Retinal pigment epithelial cell (primary cell): ENCODE results near the gene AQP4.
A peak's percentile ranks its signal among the peaks of the same experiment; 100 is the strongest.

Experiments used
- DNase-seq: peaks from one replicate; pipeline ENCODE4 v3.0.0-alpha.2; 2010; ENCODE audit warnings: low read depth
- H3K4me3 ChIP-seq: 2 replicates; pipeline ENCODE4 v1.5.1; 2011; ENCODE audit warnings: mild to moderate bottlenecking, low read length, control low read depth, moderate library complexity
- TF ChIP-seq, protein P1 (sequence below): conservative IDR thresholded peaks from 2 replicates; pipeline ENCODE4 v1.5.1; 2011; ENCODE audit warnings: low read depth, low read length, control low read depth, inconsistent platforms

AQP4 gene

GRCh38 chr18:26843760-26844159, 21.7 kb downstream of the AQP4 start:
- TF ChIP-seq, protein P1, sequence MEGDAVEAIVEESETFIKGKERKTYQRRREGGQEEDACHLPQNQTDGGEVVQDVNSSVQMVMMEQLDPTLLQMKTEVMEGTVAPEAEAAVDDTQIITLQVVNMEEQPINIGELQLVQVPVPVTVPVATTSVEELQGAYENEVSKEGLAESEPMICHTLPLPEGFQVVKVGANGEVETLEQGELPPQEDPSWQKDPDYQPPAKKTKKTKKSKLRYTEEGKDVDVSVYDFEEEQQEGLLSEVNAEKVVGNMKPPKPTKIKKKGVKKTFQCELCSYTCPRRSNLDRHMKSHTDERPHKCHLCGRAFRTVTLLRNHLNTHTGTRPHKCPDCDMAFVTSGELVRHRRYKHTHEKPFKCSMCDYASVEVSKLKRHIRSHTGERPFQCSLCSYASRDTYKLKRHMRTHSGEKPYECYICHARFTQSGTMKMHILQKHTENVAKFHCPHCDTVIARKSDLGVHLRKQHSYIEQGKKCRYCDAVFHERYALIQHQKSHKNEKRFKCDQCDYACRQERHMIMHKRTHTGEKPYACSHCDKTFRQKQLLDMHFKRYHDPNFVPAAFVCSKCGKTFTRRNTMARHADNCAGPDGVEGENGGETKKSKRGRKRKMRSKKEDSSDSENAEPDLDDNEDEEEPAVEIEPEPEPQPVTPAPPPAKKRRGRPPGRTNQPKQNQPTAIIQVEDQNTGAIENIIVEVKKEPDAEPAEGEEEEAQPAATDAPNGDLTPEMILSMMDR = no peak
- no peak overlapping the region for H3K4me3 ChIP-seq
- DNase-seq = no peak

DNA sequence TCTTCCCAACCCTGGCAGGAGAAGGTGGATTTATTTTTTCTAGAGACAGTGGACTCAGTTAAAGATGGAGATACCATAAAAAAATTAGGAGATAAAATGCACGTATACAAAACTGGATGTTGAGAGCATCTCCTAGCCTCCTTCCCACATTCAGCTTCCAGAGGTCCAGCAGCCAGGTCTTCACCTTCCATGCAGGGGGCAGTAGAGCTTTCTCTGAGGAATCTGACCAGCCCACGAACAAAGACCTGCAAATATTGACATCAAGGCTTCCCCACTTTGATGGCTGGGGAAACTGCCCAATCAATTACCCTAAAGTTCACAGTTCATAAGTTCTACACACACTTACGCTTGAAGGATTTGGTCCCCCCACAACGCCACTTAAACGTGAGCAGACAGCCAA, 24.5 kb downstream of the AQP4 start:
- H3K4me3 ChIP-seq = no peak overlapping the region
- TF ChIP-seq, protein P1 = no peak
- DNase-seq = no peak

DNA sequence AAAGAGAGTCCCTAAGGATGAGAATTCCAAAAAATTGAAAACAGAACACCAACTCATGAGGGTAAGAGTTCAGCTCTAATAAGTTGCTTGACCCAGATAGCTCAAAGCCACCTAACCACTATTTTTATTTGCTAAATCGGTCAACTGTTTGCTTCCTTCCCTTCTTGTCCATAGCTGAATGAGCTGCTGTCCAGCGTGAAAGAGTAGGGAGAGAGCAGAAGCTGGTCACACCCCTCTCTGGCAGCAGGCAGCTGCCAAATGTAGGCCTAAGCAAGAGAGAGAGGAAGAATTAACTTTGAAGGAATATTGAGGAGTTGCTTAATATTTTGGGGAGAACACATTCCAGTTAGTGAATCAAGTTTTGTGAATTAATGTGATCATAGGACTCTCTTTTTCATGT, 25.9 kb downstream of the AQP4 start:
- no peak for DNase-seq
- no peak overlapping the region for H3K4me3 ChIP-seq
- TF ChIP-seq, protein P1 = no peak

DNA sequence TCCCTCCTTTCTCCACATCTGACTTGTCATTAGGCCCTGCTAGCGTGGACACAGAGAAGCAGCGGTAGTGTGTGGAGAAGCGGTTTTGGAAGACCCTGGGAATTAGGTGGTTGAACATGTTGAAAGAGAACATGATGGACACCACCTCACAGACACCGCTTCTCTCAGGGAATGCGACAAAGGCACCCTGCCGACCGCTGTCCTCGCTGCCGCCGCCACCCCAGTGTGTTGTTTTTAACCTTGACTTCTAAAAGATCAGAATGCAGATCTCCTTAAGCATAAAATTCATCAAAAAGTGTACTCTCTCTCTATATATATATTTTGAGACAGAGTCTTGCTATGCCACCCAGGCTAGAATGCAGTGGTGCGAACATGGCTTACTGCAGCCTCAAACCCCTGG, 33.2 kb downstream of the AQP4 start:
- no peak for DNase-seq
- H3K4me3 ChIP-seq = no peak overlapping the region
- TF ChIP-seq, protein P1 = no peak

DNA sequence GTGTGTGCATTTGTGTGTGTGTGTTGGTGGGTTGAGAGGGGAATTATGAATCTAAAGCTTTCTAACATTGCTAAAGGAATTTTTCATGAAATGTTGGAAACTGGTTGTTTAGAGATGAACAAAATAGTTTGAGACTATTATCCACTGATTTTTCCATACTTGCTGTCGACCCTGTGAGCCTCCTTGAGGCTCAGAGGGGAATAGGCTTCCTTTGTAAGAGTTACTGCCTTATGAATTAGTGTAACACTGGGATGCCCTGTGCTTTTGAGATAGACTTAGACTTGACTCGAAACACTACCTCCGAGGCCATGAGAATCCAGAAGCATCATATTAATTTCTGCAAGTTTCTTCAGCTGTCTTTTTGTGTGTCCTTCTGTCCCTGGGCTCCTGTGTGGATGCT, 37.9 kb downstream of the AQP4 start:
- no peak for DNase-seq
- TF ChIP-seq, protein P1 = no peak
- no peak overlapping the region for H3K4me3 ChIP-seq

DNA sequence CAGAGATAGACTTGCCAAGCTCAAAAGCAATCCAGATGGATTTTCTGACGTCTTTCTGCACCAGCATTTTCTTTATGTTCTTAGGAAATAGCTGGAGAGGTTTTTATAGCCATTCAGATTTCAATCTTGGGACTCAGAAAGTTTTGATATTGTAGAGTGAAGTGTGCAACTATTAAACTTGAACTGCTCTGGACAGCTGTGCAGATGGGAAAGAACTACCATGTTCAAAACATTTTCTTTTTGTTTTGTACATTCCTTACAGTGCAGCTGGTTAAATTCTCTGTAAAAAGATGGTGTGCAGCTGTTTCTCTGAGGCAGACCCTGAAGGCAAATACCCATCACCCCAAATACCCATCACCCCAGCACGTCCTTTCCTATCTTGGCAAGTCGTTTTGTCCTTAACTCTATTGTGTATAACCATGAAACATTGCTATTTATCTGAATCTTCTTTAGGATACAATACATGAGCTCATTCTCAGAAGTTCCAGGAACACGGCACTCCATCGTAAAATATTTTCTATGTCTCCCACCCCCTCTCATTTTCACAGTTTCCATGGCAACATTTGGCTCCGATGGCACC, 38.8 kb downstream of the AQP4 start:
- DNase-seq = no peak
- H3K4me3 ChIP-seq = no peak overlapping the region
- TF ChIP-seq, protein P1 = no peak

DNA sequence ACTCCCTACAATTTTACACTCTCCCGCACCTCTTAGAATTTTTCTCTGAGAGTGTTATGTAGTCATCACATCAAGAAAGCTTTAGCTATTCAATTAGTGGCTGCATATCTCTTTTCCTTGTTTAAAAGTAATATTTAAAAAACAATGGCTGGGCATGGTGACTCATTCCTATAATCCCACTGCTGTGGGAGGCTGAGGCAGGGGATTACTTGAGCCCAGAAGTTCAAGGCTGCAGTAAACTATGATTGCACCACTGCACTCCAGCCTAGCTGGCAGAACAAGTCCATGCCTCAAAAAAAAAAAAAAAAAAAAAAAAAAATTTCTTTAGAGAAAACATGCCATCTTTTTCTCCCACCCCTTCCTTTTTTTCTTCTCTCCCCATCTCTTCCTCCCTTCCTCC, 44.3 kb downstream of the AQP4 start:
- DNase-seq = peak; percentile 38
- no peak overlapping the region for H3K4me3 ChIP-seq
- TF ChIP-seq, protein P1 = no peak
